GM23338 (cell line): ENCODE measurements around the gene LCOR. TPM values are rescaled to one million over a fixed set of nuclear protein-coding genes. Genes with fewer than 3 reads are reported as not detected.

Experiments
- ATAC-seq: fragments of 200-7000 bp; cut with Tn5 transposase; 3 replicates; pipeline ENCODE4 v1.9.1; 2020
- DNase-seq: peaks from one replicate; pipeline ENCODE4 v3.0.0-alpha.2; 2015; ENCODE audit warnings: low spot score
- H2AFZ ChIP-seq: fragments of 200-600 bp; sonication (generic); 2 replicates; pipeline ENCODE4 v1.8.0; 2016; ENCODE audit warnings: antibody characterized with exemption, mild to moderate bottlenecking, moderate library complexity
- H3F3A ChIP-seq: fragments of 200-600 bp; sonication (generic); replicated peaks from 2 replicates; pipeline ENCODE4 v1.8.0; 2017; ENCODE audit warnings: antibody characterized with exemption, mixed run types, low read depth
- H3K27ac ChIP-seq: fragments of 200-600 bp; sonication (generic); 2 replicates; pipeline ENCODE4 v1.6.1; 2016; ENCODE audit warnings: low read depth
- H3K27me3 ChIP-seq: fragments of 200-600 bp; sonication (generic); 2 replicates; pipeline ENCODE4 v1.8.0; 2016; ENCODE audit warnings: mild to moderate bottlenecking, mixed run types, moderate library complexity; ENCODE audit not compliant: insufficient read depth
- H3K36me3 ChIP-seq: fragments of 200-600 bp; sonication (generic); 2 replicates; pipeline ENCODE4 v1.8.0; 2016; ENCODE audit warnings: mild to moderate bottlenecking; ENCODE audit not compliant: insufficient read depth
- H3K4me1 ChIP-seq: fragments of 200-600 bp; sonication (generic); 2 replicates; pipeline ENCODE4 v1.8.0; 2016; ENCODE audit warnings: mild to moderate bottlenecking, moderate library complexity; ENCODE audit not compliant: insufficient read depth
- H3K4me2 ChIP-seq: fragments of 200-600 bp; sonication (generic); 2 replicates; pipeline ENCODE4 v1.7.1; 2017; ENCODE audit warnings: mixed run types
- H3K4me3 ChIP-seq: fragments of 200-600 bp; sonication (generic); 2 replicates; pipeline ENCODE4 v1.6.1; 2016; ENCODE audit warnings: mixed run types
- H3K79me2 ChIP-seq: fragments of 200-600 bp; sonication (generic); replicated peaks from 2 replicates; pipeline ENCODE4 v1.8.0; 2017; ENCODE audit warnings: mild to moderate bottlenecking; ENCODE audit not compliant: insufficient read depth
- H3K9me2 ChIP-seq: fragments of 200-600 bp; sonication (generic); 2 replicates; pipeline ENCODE4 v1.8.0; 2017; ENCODE audit not compliant: insufficient read depth
- H4K20me1 ChIP-seq: fragments of 200-600 bp; sonication (generic); replicated peaks from 2 replicates; pipeline ENCODE4 v1.8.0; 2017; ENCODE audit warnings: mild to moderate bottlenecking; ENCODE audit not compliant: insufficient read depth
- H3K27ac Mint-ChIP-seq: 2 replicates; pipeline ENCODE4 v1.8.0; 2020; ENCODE audit warnings: inconsistent platforms, mild to moderate bottlenecking, moderate library complexity, mixed read lengths
- H3K27me3 Mint-ChIP-seq: 3 replicates; pipeline ENCODE4 v1.8.0; 2022; ENCODE audit warnings: low read depth, mild to moderate bottlenecking, moderate library complexity, mixed read lengths, inconsistent platforms; ENCODE audit not compliant: insufficient read depth, poor library complexity
- H3K36me3 Mint-ChIP-seq: 3 replicates; pipeline ENCODE4 v1.8.0; 2021; ENCODE audit warnings: low read depth, mild to moderate bottlenecking, inconsistent platforms, moderate library complexity, mixed read lengths
- H3K4me1 Mint-ChIP-seq: 3 replicates; pipeline ENCODE4 v1.8.0; 2020; ENCODE audit warnings: mild to moderate bottlenecking, inconsistent platforms, mixed read lengths
- H3K4me3 Mint-ChIP-seq: 3 replicates; pipeline ENCODE4 v1.8.0; 2021; ENCODE audit warnings: moderate library complexity, mild to moderate bottlenecking, inconsistent platforms, mixed read lengths
- H3K9me3 Mint-ChIP-seq: 3 replicates; pipeline ENCODE4 v1.8.0; 2020; ENCODE audit warnings: moderate library complexity, mild to moderate bottlenecking, inconsistent platforms, mixed read lengths
- CREB1 ChIP-seq: fragments of 250-450 bp; sonication (Bioruptor Pico); IDR thresholded peaks from 2 replicates; pipeline ENCODE4 v1.5.0; 2020; ENCODE audit warnings: low read depth, mild to moderate bottlenecking, moderate library complexity
- EZH2phosphoT487 ChIP-seq: fragments of 200-600 bp; sonication (generic); IDR thresholded peaks from one replicate; pipeline ENCODE4 v1.8.1; 2018; ENCODE audit warnings: antibody characterized with exemption; ENCODE audit not compliant: unreplicated experiment
- JUNB ChIP-seq: IDR thresholded peaks from one replicate; pipeline ENCODE4 v1.6.1; 2016; ENCODE audit warnings: antibody characterized with exemption; ENCODE audit not compliant: unreplicated experiment
- NANOG ChIP-seq: IDR thresholded peaks from 2 replicates; pipeline ENCODE4 v1.6.1; 2016; ENCODE audit warnings: antibody characterized with exemption, borderline replicate concordance
- POLR2AphosphoS5 ChIP-seq: IDR thresholded peaks from 2 replicates; pipeline ENCODE4 v1.6.1; 2016; ENCODE audit warnings: antibody characterized with exemption, low read depth
- STAT1 ChIP-seq: IDR thresholded peaks from one replicate; pipeline ENCODE4 v1.6.1; 2016; ENCODE audit warnings: antibody characterized with exemption; ENCODE audit not compliant: unreplicated experiment
- ZNF114 ChIP-seq: fragments of 250-450 bp; sonication (Bioruptor Pico); IDR thresholded peaks from 2 replicates; pipeline ENCODE4 v1.5.0; 2020; ENCODE audit warnings: mild to moderate bottlenecking, moderate library complexity
- polyA plus RNA-seq: library from polyadenylated mRNA; unstranded; fragments of >200 nt; fragmentation: Nextera tagmentation; extraction: Ambion mirVana; gene quantifications from 2 replicates; pipeline ENCODE4 v1.2.1, GENCODE V29; 2016
- total RNA-seq: library from RNA; depleted of rRNA; stranded (reverse); fragments of >200 nt; shearing (Covaris generic); gene quantifications from 2 replicates; pipeline ENCODE4 v1.2.3, GENCODE V29; 2014
- TF ChIP-seq, protein P1 (sequence below): fragments of 250-450 bp; sonication (Bioruptor Pico); IDR thresholded peaks from 2 replicates; pipeline ENCODE4 v1.5.0; 2020; ENCODE audit warnings: mild to moderate bottlenecking, moderate library complexity
- TF ChIP-seq, protein P2 (sequence below), 2 experiments: fragments of 200-600 bp in 1 of 2; sonication (generic) in 1 of 2; conservative IDR thresholded peaks; 2 replicates each; pipeline versions ENCODE4 v1.5.1 to v1.6.1; 2016 to 2017; ENCODE audit warnings: antibody characterized with exemption in 2 of 2, low read depth in 2 of 2, mild to moderate bottlenecking in 2 of 2, moderate library complexity in 1 of 2

Gene LCOR
- total and polyA plus RNA-seq, 2 experiments from 2014 or later, result 6.9 to 14.9 TPM

DNA sequence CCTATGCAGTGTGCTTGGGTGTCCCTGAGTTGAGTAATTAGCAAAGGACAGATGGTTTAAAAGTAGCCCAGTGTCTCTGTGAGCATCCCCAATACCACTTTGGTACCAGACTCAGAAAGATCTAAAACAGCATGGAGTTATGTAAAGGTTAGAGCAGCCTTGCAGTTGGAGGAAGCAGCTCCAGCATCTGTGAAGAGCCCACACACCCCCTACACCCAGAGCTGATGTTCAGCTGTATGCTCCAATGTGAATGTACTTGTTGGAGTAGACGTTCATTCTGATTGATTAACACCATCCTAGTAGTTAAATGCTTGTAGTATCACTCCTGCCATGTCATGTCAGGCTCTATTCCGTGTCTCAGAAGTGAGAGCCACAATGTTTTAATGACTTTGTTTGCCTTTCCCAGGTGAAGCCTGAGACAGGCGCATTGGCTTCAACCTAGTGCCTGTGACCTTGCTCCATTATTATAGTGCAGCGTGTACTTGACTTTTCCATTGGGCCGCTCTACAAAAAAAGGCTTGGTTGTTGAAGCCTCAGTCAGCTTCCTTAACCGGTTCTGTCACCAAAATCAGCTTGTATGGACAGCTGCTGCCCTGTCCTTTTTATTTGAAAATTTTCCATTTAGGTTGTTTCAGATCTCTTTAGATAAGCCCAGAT is 154.2 kb downstream of the LCOR start:
- no peaks in the 10 kb centered on the region for H3K9me3 Mint-ChIP-seq
- Histone ChIP-seq H3F3A (no peaks in the 10 kb centered on the region; the same call in 1 of the 2 replicates), H3K79me2 (no peaks in the 10 kb centered on the region), H3K4me2 (no peak overlapping the region), H3K27me3 (no peaks in the 10 kb centered on the region), H3K4me1 (peaks cover 11% of the 10 kb centered on the region; the same call in 1 of the 2 replicates), H2AFZ (no peak overlapping the region), H3K36me3 (0 out of 2 replicates have a peak, but pooled peaks cover 1% of the 10 kb centered on the region), H4K20me1 (no peaks in the 10 kb centered on the region), H3K9me2 (peaks cover 5% of the 10 kb centered on the region; the same call in 1 of the 2 replicates), H3K4me3 (no peak overlapping the region), H3K27ac (no peak overlapping the region)
- peaks cover 38% of the 10 kb centered on the region for H3K4me1 Mint-ChIP-seq
- no peak overlapping the region for H3K27ac Mint-ChIP-seq
- DNase-seq, result no peak
- H3K27me3 Mint-ChIP-seq, result no peaks in the 10 kb centered on the region
- no peak for ATAC-seq
- no peak for TF ChIP-seq STAT1
- TF ChIP-seq ZNF114 (CRISPR knock-in tag), result no peak
- no peak overlapping the region for H3K4me3 Mint-ChIP-seq
- peaks cover 13% of the 10 kb centered on the region for H3K36me3 Mint-ChIP-seq

DNA sequence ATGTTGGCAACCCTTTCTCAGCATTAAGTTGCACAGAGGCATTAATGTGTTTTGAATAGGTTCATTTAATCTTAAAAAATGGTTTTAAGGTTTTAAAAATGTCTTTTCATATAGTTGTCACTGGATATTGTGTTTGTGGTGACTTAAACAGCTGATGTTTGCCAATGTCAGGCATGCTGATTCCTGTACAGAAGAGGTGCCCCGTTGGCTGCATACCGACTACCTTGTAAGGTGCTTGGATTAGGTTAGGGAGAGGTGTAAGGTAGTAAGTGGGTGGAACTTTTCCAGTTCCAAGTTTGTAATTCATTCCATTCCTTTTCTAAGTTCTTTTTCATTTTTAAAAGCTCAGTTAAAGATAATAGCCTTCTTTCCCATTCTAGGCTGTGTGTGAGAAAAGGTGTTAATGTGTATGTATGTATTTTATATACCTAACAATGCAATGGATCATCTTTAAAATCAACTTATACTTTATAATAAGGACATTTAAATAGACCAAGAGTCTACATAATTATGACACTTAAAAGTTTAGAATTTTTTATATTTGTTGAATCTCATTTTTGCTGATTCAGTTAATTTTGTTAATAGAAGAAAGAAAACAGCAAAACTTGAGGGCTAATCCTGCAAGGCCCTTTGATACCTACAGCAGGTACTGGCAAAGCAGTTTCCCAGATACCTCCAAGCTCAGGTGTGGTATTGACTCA is 155.2 kb downstream of the LCOR start:
- H2AFZ ChIP-seq, result no peak overlapping the region
- no peaks in the 10 kb centered on the region for H3K27me3 ChIP-seq
- no peak overlapping the region for H3K27ac ChIP-seq
- H3F3A ChIP-seq, result no peaks in the 10 kb centered on the region; the same call in 1 of the 2 replicates
- Mint-ChIP-seq H3K27me3 (no peaks in the 10 kb centered on the region), H3K27ac (no peak overlapping the region), H3K4me1 (peaks cover 38% of the 10 kb centered on the region), H3K9me3 (no peaks in the 10 kb centered on the region), H3K4me3 (no peak overlapping the region), H3K36me3 (peaks cover 4% of the 10 kb centered on the region; the same call in 1 of the 3 replicates)
- peaks cover 5% of the 10 kb centered on the region; the same call in 1 of the 2 replicates for H3K9me2 ChIP-seq
- H3K4me3 ChIP-seq, result no peak overlapping the region
- no peaks in the 10 kb centered on the region for H3K36me3 ChIP-seq
- DNase-seq (no peak), ATAC-seq (no peak)
- no peaks in the 10 kb centered on the region for H3K79me2 ChIP-seq
- H3K4me2 ChIP-seq, result no peak overlapping the region
- H3K4me1 ChIP-seq, result peaks cover 11% of the 10 kb centered on the region; the same call in 1 of the 2 replicates
- H4K20me1 ChIP-seq, result no peaks in the 10 kb centered on the region
- no peak for TF ChIP-seq STAT1
- no peak for TF ChIP-seq JUNB
- TF ChIP-seq POLR2AphosphoS5, result no peak
- no peak for TF ChIP-seq NANOG
- TF ChIP-seq, protein P1, sequence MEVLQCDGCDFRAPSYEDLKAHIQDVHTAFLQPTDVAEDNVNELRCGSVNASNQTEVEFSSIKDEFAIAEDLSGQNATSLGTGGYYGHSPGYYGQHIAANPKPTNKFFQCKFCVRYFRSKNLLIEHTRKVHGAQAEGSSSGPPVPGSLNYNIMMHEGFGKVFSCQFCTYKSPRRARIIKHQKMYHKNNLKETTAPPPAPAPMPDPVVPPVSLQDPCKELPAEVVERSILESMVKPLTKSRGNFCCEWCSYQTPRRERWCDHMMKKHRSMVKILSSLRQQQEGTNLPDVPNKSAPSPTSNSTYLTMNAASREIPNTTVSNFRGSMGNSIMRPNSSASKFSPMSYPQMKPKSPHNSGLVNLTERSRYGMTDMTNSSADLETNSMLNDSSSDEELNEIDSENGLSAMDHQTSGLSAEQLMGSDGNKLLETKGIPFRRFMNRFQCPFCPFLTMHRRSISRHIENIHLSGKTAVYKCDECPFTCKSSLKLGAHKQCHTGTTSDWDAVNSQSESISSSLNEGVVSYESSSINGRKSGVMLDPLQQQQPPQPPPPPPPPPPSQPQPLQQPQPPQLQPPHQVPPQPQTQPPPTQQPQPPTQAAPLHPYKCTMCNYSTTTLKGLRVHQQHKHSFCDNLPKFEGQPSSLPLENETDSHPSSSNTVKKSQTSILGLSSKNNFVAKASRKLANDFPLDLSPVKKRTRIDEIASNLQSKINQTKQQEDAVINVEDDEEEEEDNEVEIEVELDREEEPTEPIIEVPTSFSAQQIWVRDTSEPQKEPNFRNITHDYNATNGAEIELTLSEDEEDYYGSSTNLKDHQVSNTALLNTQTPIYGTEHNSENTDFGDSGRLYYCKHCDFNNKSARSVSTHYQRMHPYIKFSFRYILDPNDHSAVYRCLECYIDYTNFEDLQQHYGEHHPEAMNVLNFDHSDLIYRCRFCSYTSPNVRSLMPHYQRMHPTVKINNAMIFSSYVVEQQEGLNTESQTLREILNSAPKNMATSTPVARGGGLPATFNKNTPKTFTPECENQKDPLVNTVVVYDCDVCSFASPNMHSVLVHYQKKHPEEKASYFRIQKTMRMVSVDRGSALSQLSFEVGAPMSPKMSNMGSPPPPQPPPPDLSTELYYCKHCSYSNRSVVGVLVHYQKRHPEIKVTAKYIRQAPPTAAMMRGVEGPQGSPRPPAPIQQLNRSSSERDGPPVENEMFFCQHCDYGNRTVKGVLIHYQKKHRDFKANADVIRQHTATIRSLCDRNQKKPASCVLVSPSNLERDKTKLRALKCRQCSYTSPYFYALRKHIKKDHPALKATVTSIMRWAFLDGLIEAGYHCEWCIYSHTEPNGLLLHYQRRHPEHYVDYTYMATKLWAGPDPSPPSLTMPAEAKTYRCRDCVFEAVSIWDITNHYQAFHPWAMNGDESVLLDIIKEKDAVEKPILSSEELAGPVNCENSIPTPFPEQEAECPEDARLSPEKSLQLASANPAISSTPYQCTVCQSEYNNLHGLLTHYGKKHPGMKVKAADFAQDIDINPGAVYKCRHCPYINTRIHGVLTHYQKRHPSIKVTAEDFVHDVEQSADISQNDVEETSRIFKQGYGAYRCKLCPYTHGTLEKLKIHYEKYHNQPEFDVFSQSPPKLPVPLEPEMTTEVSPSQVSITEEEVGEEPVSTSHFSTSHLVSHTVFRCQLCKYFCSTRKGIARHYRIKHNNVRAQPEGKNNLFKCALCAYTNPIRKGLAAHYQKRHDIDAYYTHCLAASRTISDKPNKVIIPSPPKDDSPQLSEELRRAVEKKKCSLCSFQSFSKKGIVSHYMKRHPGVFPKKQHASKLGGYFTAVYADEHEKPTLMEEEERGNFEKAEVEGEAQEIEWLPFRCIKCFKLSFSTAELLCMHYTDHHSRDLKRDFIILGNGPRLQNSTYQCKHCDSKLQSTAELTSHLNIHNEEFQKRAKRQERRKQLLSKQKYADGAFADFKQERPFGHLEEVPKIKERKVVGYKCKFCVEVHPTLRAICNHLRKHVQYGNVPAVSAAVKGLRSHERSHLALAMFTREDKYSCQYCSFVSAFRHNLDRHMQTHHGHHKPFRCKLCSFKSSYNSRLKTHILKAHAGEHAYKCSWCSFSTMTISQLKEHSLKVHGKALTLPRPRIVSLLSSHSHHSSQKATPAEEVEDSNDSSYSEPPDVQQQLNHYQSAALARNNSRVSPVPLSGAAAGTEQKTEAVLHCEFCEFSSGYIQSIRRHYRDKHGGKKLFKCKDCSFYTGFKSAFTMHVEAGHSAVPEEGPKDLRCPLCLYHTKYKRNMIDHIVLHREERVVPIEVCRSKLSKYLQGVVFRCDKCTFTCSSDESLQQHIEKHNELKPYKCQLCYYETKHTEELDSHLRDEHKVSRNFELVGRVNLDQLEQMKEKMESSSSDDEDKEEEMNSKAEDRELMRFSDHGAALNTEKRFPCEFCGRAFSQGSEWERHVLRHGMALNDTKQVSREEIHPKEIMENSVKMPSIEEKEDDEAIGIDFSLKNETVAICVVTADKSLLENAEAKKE (CRISPR knock-in tag), result no peak
- no peak for TF ChIP-seq EZH2phosphoT487
- no peak for TF ChIP-seq CREB1 (CRISPR knock-in tag)
- TF ChIP-seq, protein P2, sequence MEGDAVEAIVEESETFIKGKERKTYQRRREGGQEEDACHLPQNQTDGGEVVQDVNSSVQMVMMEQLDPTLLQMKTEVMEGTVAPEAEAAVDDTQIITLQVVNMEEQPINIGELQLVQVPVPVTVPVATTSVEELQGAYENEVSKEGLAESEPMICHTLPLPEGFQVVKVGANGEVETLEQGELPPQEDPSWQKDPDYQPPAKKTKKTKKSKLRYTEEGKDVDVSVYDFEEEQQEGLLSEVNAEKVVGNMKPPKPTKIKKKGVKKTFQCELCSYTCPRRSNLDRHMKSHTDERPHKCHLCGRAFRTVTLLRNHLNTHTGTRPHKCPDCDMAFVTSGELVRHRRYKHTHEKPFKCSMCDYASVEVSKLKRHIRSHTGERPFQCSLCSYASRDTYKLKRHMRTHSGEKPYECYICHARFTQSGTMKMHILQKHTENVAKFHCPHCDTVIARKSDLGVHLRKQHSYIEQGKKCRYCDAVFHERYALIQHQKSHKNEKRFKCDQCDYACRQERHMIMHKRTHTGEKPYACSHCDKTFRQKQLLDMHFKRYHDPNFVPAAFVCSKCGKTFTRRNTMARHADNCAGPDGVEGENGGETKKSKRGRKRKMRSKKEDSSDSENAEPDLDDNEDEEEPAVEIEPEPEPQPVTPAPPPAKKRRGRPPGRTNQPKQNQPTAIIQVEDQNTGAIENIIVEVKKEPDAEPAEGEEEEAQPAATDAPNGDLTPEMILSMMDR (conservative IDR thresholded peaks at IDR 0.05; ENCODE audit: low read depth in 2 of 2), result no peak
